ENCODE measurements around the gene FGGY. TPM values are rescaled to one million over a fixed set of nuclear protein-coding genes. Genes with fewer than 3 reads are reported as not detected.

FGGY gene
- total RNA-seq, 2 experiments from 2014 or later: 8.5 to 9.4 TPM

- Mint-ChIP-seq H3K36me3 (ENCODE audit: low read depth) (no peaks in the 10 kb centered on the region), H3K4me3 (no peak overlapping the region), H3K9me3 (ENCODE audit: insufficient read depth) (no peaks in the 10 kb centered on the region), H3K27ac (no peak overlapping the region), H3K4me1 (ENCODE audit: low read depth) (peaks cover under 1% of the 10 kb centered on the region), H3K27me3 (ENCODE audit: low read depth) (no peaks in the 10 kb centered on the region)
- POLR2A ChIA-PET: no interaction called here
- CTCF ChIA-PET: no interaction called here
- ATAC-seq (no peak), DNase-seq (no peak)
These were observed 60.9 kb downstream of the FGGY start for GRCh38 chr1:59357645-59358320.

DNA sequence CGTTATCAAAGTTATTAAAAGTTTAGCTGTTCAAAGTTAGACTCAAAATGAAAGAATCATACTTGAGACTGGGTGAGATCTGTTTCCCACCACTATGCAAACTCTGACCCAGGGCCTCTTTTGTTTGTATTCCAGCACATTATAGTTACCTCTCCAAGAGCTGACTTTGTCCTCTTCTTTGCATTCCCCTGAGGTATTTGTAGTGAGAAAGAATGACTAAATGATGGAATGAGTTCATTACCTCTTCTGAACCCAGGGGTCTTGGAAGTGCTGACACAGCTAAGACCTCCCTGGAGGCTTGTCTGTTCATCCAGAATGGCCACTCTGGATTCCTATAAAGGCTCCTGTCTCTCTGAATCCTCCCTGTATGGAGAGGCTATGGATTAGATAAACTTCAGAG lies 62.4 kb downstream of the FGGY start:
- no peak for DNase-seq
- ChIA-PET POLR2A (no interaction called here), CTCF (interaction anchor here (0.7 to 1.1 kb wide), 2 partner anchors 30 to 184 kb away, joined by 3 read pairs; no protein-coding TSS in a partner anchor)
- H3K27me3 Mint-ChIP-seq (ENCODE audit: low read depth): no peaks in the 10 kb centered on the region
- H3K27ac Mint-ChIP-seq: no peak overlapping the region
- H3K4me1 Mint-ChIP-seq (ENCODE audit: low read depth): no peaks in the 10 kb centered on the region
- H3K36me3 Mint-ChIP-seq (ENCODE audit: low read depth): no peaks in the 10 kb centered on the region
- no peak overlapping the region for H3K4me3 Mint-ChIP-seq
- H3K9me3 Mint-ChIP-seq (ENCODE audit: insufficient read depth): no peaks in the 10 kb centered on the region
- ATAC-seq: no peak

- no peaks in the 10 kb centered on the region for H3K36me3 Mint-ChIP-seq (ENCODE audit: low read depth)
- H3K27me3 Mint-ChIP-seq (ENCODE audit: low read depth): no peaks in the 10 kb centered on the region
These were observed 63.3 kb downstream of the FGGY start for GRCh38 chr1:59360170-59360569.

DNA sequence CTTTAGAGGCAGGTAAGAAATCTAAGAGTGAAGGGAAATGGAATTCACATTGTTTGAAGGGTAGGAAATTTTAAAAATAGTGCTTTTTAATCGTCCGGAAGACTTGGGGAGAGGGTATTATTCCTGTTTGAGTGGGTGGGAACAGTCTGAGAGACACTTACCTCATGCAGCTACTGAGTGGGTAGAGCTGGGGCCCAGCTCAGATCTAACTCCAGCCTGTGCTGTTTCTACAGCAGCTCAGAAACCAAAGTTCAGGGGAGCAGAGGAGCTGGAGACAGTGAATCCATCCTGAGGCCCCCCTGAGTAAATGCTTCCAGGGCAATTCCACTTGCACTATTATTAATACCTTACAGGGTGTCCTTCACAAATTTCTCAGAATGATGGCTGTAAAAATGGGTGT lies 63.8 kb downstream of the FGGY start:
- Mint-ChIP-seq H3K27me3 (ENCODE audit: low read depth) (no peaks in the 10 kb centered on the region), H3K4me1 (ENCODE audit: low read depth) (no peaks in the 10 kb centered on the region), H3K4me3 (no peak overlapping the region), H3K27ac (no peak overlapping the region), H3K36me3 (ENCODE audit: low read depth) (no peaks in the 10 kb centered on the region), H3K9me3 (ENCODE audit: insufficient read depth) (no peaks in the 10 kb centered on the region)
- CTCF ChIA-PET: no interaction called here
- DNase-seq: no peak
- POLR2A ChIA-PET: no interaction called here
- ATAC-seq: no peak

More at GRCh38 chr1:59360170-59360569, 63.3 kb downstream of the FGGY start:
- ChIA-PET POLR2A (no interaction called here), CTCF (interaction anchor here (1.1 kb wide), 1 partner anchor 30 kb away, joined by 3 read pairs; no protein-coding TSS in a partner anchor)
- H3K4me1 Mint-ChIP-seq (ENCODE audit: low read depth): no peaks in the 10 kb centered on the region
- DNase-seq: no peak
- no peak overlapping the region for H3K27ac Mint-ChIP-seq
- ATAC-seq: no peak
- H3K9me3 Mint-ChIP-seq (ENCODE audit: insufficient read depth): no peaks in the 10 kb centered on the region
- H3K4me3 Mint-ChIP-seq: no peak overlapping the region

DNA sequence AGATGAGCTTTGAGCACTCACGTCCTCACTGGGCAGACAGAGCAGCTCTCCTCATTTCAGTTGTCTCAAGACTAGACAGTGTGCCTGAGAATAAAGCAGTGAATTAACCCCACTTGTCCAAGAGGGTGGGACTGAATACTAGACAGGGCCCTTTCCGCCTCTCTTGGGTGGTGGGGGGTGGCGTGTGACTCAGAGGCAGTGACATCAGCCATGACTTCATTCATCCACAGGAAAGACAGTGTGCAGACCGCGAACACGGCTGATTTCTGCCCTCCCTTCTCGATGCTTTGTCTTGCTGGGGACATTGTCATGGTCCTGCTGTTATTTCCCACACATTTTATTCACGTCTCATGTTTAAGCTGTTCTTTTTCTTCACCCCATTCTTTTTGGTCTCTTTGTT lies 64.9 kb downstream of the FGGY start:
- no peaks in the 10 kb centered on the region for H3K27me3 Mint-ChIP-seq (ENCODE audit: low read depth)
- POLR2A ChIA-PET: no interaction called here
- CTCF ChIA-PET: no interaction called here
- H3K4me1 Mint-ChIP-seq (ENCODE audit: low read depth): no peaks in the 10 kb centered on the region
- no peaks in the 10 kb centered on the region for H3K9me3 Mint-ChIP-seq (ENCODE audit: insufficient read depth)
- H3K27ac Mint-ChIP-seq: no peak overlapping the region
- ATAC-seq (no peak), DNase-seq (no peak)
- H3K4me3 Mint-ChIP-seq: no peak overlapping the region
- H3K36me3 Mint-ChIP-seq (ENCODE audit: low read depth): no peaks in the 10 kb centered on the region

DNA sequence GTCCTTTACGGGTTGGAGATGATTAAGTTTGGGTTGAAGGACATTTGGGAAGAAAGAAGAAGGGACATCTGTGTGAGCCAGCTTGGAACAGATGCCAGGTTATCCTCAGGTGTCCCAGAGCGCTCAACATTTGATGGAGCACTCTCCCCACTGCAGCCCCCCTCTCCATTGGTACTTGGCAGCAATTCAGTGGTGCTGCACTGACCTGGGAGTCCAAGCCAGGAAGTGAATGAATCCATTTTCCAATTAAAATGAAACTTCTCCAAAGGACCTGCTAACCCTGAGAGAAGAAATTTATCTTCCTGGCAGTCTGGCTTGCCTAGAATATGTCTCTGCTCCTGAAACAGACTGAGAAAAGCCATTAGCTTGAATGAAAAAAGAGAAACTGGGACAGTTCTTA lies 67.1 kb downstream of the FGGY start:
- CTCF ChIA-PET: no interaction called here
- Mint-ChIP-seq H3K4me3 (no peak overlapping the region), H3K9me3 (ENCODE audit: insufficient read depth) (peaks cover 5% of the 10 kb centered on the region), H3K36me3 (ENCODE audit: low read depth) (peaks cover 3% of the 10 kb centered on the region), H3K4me1 (ENCODE audit: low read depth) (no peaks in the 10 kb centered on the region), H3K27ac (no peak overlapping the region), H3K27me3 (ENCODE audit: low read depth) (no peaks in the 10 kb centered on the region)
- DNase-seq (no peak), ATAC-seq (no peak)
- POLR2A ChIA-PET: no interaction called here

GRCh38 chr1:59366346-59366745 lies 69.5 kb downstream of the FGGY start:
- no peaks in the 10 kb centered on the region for H3K4me1 Mint-ChIP-seq (ENCODE audit: low read depth)
- ATAC-seq (no peak), DNase-seq (no peak)
- H3K36me3 Mint-ChIP-seq (ENCODE audit: low read depth): peaks cover 3% of the 10 kb centered on the region
- H3K27ac Mint-ChIP-seq: no peak overlapping the region
- ChIA-PET CTCF (no interaction called here), POLR2A (no interaction called here)
- H3K27me3 Mint-ChIP-seq (ENCODE audit: low read depth): no peaks in the 10 kb centered on the region
- H3K4me3 Mint-ChIP-seq: no peak overlapping the region
- H3K9me3 Mint-ChIP-seq (ENCODE audit: insufficient read depth): peaks cover 5% of the 10 kb centered on the region

DNA sequence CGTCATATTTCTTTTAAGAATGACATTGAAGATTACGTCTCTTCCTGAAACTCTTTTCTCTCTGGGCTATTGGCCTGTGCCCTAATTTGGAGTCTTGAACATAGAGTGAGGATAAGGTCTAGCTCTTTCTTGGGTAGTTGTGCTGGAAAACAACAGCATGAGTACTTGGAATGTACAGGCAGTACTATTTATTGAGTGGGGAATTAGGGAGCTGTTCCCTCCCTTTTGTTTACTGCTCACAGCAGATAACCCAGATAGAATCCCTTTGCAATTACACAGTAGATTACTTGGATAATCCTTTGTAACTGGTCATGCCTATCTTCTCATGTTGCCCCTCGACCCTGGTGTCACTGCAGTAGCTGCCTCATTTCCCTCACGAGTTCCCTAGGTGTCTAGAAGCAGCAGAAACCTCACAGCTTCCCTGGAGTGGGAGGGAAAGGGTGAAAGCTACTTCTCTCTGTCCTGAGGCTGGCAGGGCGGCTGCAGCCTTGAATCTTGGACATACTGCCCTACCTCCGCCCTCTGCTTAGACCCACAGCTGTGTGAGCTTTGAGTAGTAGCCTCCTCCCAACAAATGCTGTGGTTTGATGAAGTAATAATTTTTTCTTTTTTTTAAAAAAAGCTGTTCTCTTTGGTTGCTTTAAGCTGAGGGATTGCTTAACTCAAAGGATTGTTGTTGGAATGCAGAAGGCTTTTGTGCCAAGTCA lies 70.6 kb downstream of the FGGY start:
- Mint-ChIP-seq H3K27ac (no peak overlapping the region), H3K9me3 (ENCODE audit: insufficient read depth) (peaks cover 5% of the 10 kb centered on the region), H3K27me3 (ENCODE audit: low read depth) (no peaks in the 10 kb centered on the region), H3K4me3 (no peak overlapping the region), H3K4me1 (ENCODE audit: low read depth) (no peaks in the 10 kb centered on the region), H3K36me3 (ENCODE audit: low read depth) (peaks cover 3% of the 10 kb centered on the region)
- DNase-seq (no peak), ATAC-seq (no peak)
- POLR2A ChIA-PET: no interaction called here
- CTCF ChIA-PET: no interaction called here

DNA sequence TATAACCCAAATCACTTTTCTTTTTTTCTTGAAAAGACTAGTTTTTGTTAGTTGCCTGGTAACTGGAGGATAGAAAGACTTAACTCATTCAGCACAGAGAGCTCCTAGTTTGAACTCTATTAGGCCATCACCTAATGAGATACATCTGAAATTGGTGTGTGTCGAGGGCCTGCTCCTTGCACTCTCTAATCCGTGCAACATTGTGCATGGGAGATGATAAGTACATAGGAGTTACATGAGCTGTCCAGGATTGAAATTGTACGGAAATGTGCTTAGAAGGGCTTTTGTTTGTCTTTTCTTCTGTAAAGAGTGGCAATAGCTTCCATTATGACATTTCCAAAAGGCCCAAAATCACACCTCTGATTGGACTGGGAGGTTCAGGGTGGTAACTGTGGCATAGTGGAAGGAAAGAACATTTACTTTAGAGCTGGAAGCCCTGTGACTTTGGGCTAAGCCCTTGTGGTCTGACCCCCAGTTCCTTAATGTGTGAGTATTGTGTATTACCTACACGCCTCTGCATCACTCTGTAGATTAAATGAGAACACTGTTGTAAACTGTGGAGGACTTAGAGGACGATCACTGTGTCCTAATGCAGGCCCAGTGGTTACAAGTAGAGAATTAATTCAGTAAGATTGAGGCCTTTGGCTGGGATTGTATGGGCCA lies 71.2 kb downstream of the FGGY start:
- H3K4me3 Mint-ChIP-seq: no peak overlapping the region
- no peak overlapping the region for H3K27ac Mint-ChIP-seq
- H3K9me3 Mint-ChIP-seq (ENCODE audit: insufficient read depth): peaks cover 5% of the 10 kb centered on the region
- H3K4me1 Mint-ChIP-seq (ENCODE audit: low read depth): no peaks in the 10 kb centered on the region
- peaks cover 3% of the 10 kb centered on the region for H3K36me3 Mint-ChIP-seq (ENCODE audit: low read depth)
- DNase-seq: no peak
- H3K27me3 Mint-ChIP-seq (ENCODE audit: low read depth): no peaks in the 10 kb centered on the region
- no peak for ATAC-seq
- CTCF ChIA-PET: no interaction called here
- POLR2A ChIA-PET: no interaction called here

DNA sequence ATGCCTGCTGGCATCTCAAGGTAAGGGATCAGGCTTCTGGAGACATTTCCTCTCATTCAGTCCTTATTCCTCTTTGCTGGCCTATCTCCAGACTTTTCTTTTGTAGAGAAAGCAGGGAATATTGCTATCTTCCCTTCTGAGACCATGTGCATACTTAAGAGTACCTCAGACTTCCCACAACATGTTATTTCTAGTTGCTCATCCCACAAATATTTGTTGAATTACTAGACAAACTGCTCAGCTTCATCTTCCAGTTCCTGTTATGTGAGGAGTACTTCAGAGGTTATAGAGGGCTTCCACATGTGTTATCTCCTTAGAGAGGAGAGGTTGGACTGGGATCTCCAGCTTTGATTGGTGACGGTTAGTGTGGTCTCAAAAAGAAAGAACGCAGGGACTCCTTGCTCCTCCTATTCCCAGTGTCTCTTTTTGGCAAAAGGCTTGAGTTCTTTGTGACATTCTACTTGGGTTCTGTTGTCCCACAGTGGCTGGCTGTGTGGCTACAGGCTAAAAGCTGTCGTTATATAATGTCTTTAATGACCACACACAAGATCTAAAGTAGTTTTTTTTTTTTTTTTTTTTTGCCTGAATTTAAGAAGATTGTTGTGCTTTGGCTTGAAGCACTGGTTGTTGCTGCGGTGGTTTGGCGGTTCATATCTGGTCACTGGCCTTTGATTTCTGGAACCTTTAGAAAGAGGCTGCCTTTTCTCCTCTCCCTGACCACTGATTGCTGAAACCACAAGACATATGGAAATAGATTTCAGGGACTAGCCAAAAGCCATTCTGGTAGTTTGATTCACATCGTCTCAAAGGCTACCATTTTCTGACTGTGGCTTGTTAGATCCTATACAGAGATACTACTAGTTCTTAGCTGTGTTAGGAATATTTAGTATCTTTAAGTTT lies 78.7 kb downstream of the FGGY start:
- ChIA-PET CTCF (no interaction called here), POLR2A (no interaction called here)
- no peak for ATAC-seq

DNA sequence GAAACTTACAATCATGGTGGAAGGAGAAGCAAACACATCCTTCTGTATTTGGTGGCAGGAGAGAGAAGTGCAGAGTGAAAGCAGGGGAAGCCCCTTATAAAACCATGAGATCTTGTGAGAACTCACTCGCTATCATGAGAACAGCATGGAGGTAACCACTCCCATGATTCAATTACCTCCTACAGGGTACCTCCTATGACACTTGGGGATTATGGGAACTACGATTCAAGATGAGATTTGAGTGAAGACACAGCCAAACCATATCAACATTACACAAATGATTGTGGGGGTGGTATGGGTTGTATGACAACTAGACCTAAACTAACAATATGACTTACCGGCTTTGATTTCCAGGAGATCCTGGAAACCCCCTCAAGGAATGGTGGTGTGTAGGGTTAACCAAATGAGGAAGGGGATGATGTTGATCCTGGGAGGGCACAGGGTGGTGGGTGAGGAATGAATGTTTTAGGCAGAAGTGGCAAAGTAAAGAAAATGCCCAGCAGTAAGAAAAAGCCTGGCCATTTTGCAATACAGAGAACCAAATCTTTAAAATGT lies 80.5 kb downstream of the FGGY start:
- ATAC-seq (no peak), DNase-seq (no peak)
- no peak overlapping the region for H3K4me3 Mint-ChIP-seq
- peaks cover 15% of the 10 kb centered on the region for H3K36me3 Mint-ChIP-seq (ENCODE audit: low read depth)
- no peaks in the 10 kb centered on the region for H3K27me3 Mint-ChIP-seq (ENCODE audit: low read depth)
- H3K9me3 Mint-ChIP-seq (ENCODE audit: insufficient read depth): no peaks in the 10 kb centered on the region
- CTCF ChIA-PET: no interaction called here
- POLR2A ChIA-PET: no interaction called here
- no peak overlapping the region for H3K27ac Mint-ChIP-seq
- H3K4me1 Mint-ChIP-seq (ENCODE audit: low read depth): no peaks in the 10 kb centered on the region

More for the DNA sequence above, 78.7 kb downstream of the FGGY start:
- Mint-ChIP-seq H3K27ac (no peak overlapping the region), H3K36me3 (ENCODE audit: low read depth) (peaks cover 10% of the 10 kb centered on the region), H3K27me3 (ENCODE audit: low read depth) (no peaks in the 10 kb centered on the region), H3K4me3 (no peak overlapping the region), H3K4me1 (ENCODE audit: low read depth) (no peaks in the 10 kb centered on the region), H3K9me3 (ENCODE audit: insufficient read depth) (no peaks in the 10 kb centered on the region)
- no peak for DNase-seq

All from activated CD8-positive, alpha-beta T cell treated with anti-CD3 and anti-CD28 coated beads, Interleukin-2, amount 10 ng/mL, durations not matched to agents 7 days and 5 days (primary cell).